AG08395 (cell line): ENCODE measurements around the gene FSIP1.

Experiments used
- DNase-seq: peaks from one replicate; pipeline ENCODE4 v3.0.0; 2012; ENCODE audit warnings: mixed read lengths, low spot score

Gene FSIP1

GRCh38 chr15:39582286-39582976 is 200.2 kb downstream of the FSIP1 start:
- no peak for DNase-seq

- no peak for DNase-seq
Measured at GRCh38 chr15:39581793-39582285, 200.8 kb downstream of the FSIP1 start.

- DNase-seq: no peak
Measured at GRCh38 chr15:39581242-39581792, 201.3 kb downstream of the FSIP1 start.

- peak; percentile 94 for DNase-seq
Measured at GRCh38 chr15:39580485-39581241, 202.0 kb downstream of the FSIP1 start, which contains the start of gene THBS1. Gene THBS1, plus strand, starts transcription at chr15:39581079. Its CDS starts 779 bp downstream, at chr15:39581858.

- DNase-seq: peak; percentile 74
Measured at GRCh38 chr15:39580117-39580484, 202.5 kb downstream of the FSIP1 start.

GRCh38 chr15:39579487-39580116 is 203.0 kb downstream of the FSIP1 start:
- peak; percentile 81 for DNase-seq

- DNase-seq: peak; percentile 45
Measured at GRCh38 chr15:39578851-39579486, 203.7 kb downstream of the FSIP1 start.

GRCh38 chr15:39575180-39575579 is 207.5 kb downstream of the FSIP1 start:
- DNase-seq: no peak

- DNase-seq: no peak
Measured at GRCh38 chr15:39574427-39574826, 208.2 kb downstream of the FSIP1 start.

- DNase-seq: no peak
Measured at GRCh38 chr15:39573844-39574243, 208.8 kb downstream of the FSIP1 start.

GRCh38 chr15:39573287-39573686 is 209.4 kb downstream of the FSIP1 start:
- DNase-seq: no peak

- no peak for DNase-seq
Measured at GRCh38 chr15:39565851-39566250, 216.8 kb downstream of the FSIP1 start.

GRCh38 chr15:39564972-39565665 is 217.5 kb downstream of the FSIP1 start:
- no peak for DNase-seq

GRCh38 chr15:39558421-39558820 is 224.2 kb downstream of the FSIP1 start:
- DNase-seq: no peak

GRCh38 chr15:39556461-39556860 is 226.2 kb downstream of the FSIP1 start:
- no peak for DNase-seq

- no peak for DNase-seq
Measured at GRCh38 chr15:39555885-39556284, 226.8 kb downstream of the FSIP1 start.

- no peak for DNase-seq
Measured at GRCh38 chr15:39554746-39555387, 227.8 kb downstream of the FSIP1 start.

- DNase-seq: no peak
Measured at GRCh38 chr15:39553947-39554693, 228.5 kb downstream of the FSIP1 start.

GRCh38 chr15:39552556-39552955 is 230.1 kb downstream of the FSIP1 start:
- DNase-seq: no peak

- DNase-seq: no peak
Measured at GRCh38 chr15:39551476-39551875, 231.2 kb downstream of the FSIP1 start.
